Stimulated activated CD8-positive, alpha-beta memory T cell treated with anti-CD3 and anti-CD28 coated beads, Interleukin-12 subunit alpha, Interleukin-12 subunit beta, amount 100 ng/mL, for 24 hours (primary cell): ENCODE measurements around the gene KANSL1.

ENCODE experiments used
- DNase-seq: peaks from one replicate; pipeline ENCODE4 v3.0.0-alpha.2; 2020; ENCODE audit errors: extremely low read depth

Gene KANSL1

DNA sequence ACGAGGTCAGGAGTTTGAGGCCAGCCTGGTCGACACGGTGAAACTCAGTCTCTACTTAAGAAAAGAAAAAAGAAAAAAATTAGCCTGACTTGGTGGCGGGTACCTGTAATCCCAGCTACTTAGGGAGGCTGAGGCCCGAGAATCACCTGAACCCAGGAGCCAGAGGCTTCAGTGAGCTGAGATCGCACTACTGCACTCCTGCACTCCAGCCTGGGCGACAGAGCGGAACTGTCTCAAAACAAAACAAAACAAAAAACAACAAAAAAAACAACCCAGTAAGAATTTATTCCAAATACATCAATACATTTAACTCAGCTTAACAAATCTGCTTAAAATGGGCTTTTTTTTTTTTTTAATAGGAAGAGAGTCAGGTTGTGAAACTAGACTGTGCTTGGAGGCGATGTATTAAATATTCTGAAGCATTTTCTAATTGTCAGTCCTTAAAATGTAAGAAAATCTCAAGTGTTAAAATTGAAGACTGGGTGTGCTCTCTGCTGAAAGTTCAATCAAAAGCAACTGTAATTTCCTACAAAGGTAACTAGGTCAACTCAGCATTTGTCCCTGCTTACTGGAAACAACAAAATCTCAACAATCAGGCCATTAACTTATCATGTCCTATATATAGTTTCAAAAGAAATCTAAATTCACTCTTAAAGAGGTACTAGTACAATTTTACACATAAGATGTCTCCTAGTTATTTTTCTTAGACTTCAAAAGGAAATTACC is 23.2 kb downstream of the KANSL1 start:
- no peak for DNase-seq

DNA sequence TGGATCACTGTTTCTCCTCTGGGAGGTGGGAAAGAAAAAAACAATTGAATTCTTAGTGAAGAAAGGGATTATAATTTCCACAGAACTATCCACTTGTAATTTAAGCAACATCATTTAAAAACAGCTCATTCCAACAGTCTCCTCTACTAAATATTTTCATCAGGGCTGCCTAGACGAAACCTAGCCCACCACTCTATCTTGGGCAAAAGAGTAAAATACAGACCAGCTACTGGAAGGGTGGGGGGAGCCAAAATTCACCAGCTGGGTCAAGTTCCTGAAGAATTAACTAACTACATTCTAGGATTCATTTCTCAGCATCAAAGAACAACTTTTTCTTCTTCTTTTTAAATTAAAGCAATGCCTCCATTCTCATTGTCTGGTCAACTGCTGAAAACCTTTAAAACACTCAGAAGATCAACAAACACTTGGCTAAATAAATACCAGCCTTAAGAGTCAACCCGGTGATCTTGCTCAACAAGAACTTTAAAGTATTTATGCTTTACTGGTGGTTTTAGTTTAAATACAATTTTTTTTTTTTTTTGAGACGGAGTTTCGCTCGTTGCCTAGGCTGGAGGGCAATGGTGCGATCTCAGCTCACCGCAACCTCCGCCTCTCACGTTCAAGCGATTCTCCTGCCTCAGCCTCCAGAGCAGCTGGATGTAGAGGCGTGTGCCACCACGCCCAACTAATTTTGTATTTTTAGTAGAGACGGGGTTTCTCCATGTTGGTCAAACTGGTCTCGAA is 25.2 kb downstream of the KANSL1 start:
- DNase-seq, result no peak

DNA sequence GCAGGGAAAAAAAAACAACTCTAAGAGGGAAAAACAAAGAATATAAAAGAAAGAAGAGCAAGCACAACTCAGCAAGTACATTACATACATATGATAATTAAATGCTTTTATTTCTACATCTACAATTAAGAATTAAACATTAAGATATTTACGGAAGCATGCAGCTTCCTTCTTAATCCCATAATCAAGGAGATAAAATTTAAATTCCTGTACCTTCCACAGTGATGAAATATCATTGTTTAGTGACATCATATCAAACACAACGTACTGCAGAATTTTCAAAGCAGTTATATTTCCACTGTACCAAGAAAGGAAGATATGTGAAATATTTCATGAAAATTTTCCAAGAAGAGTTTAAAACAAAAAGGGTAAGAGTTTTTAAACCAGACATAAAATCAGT is 26.0 kb downstream of the KANSL1 start:
- DNase-seq, result no peak

DNA sequence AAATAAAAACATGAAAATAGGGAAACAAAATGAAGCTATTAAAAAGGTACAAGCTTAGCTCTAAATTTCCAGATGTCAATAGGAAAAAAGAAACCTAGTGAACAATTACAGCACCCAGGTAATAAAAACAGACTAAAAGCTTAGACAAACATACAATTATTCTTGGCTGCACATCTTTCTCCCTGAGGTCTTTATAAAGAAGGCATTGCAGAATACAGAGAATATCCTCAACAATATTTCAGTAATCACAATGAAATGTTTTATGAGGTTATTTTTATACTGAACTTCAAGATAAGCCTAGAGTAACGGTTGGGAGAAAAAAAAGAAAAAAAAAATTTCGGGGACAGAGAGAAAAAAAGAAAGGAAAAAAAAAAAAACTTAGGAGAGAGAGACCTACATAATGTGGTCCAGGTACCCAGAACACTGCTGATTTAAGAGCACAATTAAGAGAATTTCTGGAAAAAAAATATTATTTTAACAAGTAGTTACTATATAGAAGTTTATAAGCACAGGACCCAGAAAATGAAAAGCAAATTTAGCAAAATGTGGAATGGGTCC is 26.5 kb downstream of the KANSL1 start:
- DNase-seq, result no peak

DNA sequence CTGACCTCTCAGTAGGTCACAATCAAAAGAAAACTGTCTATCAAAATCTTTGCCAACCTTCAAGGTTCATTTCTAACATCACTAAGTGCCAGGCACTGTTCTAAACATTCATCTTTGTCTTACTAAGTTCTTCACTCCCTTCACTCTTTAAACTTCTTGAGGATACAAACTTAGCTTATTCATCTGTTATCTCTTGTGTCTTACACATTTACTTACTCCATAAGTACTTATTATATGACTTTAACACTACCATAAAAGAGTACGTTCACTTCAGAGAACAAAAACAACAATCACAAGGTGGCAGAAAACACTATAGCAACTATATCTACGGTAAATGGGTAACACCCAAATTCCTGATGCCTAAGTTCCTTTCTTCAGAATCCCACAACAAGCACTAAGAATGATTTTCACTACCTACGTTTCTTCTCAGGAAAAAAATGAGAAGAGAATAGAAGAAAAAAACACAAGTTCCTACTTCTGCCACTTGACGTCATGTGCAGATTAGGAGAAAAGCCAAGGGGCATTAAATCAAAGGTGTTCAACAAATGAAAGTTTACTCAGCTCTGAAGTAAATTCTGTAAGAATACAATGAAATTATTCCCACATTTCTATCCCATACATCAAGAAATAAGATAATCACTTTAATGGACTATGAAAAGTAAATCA is 29.2 kb downstream of the KANSL1 start:
- no peak for DNase-seq

DNA sequence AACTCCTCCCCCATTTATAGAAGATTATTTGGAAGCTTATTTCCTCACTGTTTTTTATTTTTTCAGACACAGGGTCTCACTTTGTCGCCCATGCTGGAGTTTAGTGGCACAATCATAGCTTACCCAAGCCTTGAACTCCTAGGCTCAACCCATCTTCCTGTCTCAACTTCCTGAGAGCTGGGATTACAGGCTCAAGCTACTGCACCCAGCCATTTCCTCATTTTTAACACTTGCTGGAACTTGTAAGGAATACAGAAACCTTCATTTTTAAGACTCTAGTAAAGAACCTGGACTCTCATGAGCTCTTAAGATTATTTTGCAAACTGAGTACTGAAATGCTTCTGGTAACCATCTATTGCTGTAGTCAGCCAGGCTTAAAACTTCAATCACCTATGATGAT is 29.9 kb downstream of the KANSL1 start:
- DNase-seq, result no peak

DNA sequence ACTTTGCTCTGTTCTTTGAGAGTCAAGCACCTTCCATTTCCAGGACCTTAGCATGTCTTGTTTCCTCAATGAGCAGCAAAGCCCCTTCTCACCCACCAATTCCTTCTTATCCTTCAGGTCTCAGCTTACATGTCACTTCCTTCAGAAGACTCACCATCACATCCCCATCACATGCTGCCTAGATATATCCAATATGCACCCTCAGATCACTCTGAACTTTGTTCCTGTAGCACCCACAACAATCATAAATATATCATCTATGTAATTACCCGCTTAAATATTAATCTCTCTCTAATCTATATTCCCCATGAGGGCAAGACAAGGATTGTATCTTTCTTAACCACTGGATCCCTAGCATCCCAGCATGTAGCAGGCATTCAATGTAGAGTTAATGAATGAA is 30.4 kb downstream of the KANSL1 start:
- no peak for DNase-seq

DNA sequence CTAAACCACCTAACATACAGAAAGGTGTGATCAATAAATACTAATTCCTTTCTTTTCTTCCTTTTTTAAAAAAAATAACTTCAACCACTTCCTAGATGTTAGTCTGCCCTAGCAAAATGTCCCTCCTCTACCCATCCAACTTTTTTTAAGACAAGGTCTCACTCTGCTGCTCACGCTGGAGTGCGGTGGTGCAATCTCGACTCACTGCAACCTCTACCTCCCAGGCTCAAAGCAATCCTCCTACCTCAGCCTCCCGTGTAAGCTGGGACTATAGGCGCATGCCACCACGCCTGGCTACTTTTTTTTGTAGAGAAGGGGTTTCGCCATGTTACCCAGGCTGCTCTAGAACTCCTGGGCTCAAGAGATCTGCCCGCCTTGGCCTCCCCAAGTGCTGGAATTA is 33.1 kb downstream of the KANSL1 start:
- no peak for DNase-seq

DNA sequence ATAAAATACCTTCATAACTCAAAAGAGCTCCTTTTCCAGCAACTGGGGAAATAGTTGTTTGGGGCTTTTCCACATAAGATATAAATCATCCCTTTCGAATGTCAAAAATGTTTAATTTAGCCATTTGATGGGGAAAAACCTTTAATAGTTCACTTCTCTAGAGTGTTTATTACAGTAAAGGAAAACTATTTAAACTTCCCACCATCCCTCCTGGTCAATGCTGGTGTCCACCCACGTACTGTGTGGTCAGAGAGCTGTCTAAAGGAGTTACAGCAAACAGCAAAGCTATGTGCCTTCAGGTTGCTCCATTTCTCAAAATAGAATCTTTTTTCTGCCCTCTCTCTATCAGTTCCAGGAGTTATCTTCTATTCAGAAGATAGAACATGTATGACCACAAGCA is 33.5 kb downstream of the KANSL1 start:
- no peak for DNase-seq

DNA sequence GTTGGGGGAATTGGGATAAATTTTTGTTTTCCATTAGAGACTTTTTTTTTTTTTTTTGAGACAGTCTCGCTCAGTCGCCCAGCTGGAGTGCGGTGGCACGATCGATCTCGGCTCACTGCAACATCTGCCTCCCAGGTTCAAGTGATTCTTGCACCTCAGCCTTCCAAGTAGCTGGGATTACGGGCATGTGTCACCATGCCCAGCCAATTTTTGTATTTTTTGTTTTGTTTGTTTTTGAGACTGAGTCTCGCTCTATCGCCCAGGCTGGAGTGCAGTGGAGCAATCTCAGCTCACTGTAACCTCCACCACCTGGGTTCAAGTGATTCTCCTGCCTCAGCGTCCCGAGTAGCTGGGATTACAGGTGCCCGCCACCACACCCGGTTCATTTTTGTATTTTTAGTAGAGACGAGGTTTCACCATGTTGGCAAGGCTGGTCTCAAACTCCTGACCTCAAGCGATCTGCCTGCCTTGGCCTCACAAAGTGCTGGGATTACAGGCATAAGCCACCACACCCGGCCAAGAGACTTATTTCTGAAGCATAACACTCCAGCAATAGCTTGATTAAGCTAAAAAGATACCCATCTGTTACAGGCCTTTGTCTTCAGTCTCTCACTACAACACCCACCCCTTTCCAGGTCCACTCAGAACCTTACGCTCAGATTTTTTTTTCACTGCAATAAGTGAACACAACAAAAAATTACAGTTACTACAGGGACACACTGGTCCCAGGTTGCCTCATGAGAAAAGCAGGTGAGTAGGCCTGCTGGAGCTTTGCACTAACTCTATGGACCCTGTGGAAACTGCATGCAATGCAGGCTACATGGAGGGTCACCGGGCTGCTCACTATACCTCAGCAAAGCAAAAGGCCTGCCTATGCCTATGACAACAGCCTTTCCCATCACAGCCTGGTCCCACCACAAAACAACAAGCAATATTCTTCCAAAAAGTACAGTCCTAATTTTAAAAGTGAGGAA is 34.6 kb downstream of the KANSL1 start:
- no peak for DNase-seq

DNA sequence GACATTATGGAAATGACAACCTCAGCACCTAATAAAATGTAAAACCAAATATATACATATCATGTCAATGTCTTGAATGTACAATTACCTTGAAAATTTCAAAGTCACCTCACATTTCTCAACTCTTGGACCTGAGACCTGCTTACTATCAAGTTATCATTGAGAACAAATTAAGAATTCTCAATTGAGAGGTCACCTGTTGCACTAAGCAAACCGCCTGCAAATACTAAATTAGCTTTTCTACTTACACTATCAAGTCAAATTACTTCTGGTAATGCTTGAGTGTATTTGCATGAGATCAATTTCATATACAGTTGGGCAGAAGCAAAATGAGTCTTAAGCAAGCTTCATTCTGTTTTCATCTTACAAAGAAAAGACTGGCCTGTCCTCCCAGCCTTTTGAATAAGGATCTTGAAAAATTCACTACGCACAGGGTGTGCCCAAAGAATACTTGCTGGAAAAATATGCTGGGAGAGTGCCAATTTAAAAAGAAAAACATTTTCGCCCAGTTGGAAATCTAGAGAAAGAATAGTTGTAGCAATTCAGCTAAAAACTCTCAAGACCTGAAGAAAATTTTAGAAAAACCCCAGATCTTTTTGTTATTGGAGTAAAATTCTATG is 35.7 kb downstream of the KANSL1 start:
- DNase-seq, result no peak

DNA sequence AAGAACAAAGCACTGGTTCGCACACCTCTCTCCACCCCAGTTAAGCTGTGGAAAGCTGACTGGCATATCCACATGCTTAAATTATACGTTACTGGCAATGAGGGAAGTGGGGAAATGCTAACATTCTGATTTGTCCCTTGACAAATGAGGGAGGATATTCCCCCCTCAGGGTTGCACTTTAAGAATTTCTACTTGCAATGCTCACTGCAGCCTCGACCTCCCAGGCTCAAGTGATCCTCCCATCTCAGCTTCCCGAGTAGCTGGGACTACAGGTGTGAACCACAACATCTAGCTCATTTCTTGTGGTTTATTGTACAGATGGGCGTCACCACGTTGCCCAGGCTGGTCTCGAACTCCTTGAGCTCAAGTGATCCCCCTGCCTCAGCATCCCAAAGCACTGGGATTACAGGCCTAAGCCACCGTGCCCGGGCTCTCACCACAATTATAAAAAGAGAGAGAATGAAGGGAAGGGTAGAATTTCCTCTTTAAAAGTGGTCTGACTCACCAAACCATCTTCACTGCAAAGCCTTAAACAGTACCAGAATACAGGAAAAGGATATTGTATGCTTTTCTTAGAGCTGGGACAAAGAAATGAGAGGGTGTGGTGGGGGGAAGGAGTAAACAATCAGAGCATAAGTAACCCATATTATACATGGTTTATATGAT is 38.9 kb downstream of the KANSL1 start:
- no peak for DNase-seq

DNA sequence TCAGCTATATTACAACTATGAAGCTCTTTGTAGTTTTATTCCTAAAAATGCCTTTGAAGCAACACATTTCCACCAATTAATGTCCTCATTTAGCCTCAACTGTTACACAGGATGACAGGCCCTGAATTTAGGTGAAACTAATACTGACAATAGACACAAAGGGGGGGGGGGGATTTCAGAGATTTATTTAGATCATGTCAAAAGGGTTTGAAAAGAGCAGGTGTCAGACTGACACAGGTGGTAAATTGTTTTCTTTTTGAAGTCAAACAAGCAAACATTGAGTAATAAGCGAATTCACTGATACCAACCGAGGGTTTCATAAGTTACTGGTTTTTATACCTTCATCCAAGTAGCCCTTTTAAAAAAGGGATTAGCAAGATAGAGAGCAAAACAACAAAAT is 40.8 kb downstream of the KANSL1 start:
- DNase-seq, result no peak

DNA sequence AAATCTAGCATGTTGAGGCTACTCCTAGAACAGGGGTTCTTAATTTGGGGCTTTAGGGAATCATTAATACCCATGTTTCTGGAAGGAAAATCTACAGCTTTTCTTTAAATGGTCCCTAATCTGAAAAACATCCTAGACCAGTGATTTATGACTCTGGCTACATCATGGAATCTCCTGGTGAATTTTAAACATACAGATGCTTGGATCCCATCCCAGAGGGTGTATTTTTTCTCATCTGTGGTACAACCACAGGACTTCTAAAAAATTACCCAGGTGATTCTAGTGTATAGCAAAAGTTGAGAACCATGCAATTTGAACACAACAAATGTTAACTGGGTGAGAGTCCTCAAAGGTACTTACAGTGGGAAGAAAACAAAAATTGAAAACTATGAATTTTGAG is 41.5 kb downstream of the KANSL1 start:
- no peak for DNase-seq

DNA sequence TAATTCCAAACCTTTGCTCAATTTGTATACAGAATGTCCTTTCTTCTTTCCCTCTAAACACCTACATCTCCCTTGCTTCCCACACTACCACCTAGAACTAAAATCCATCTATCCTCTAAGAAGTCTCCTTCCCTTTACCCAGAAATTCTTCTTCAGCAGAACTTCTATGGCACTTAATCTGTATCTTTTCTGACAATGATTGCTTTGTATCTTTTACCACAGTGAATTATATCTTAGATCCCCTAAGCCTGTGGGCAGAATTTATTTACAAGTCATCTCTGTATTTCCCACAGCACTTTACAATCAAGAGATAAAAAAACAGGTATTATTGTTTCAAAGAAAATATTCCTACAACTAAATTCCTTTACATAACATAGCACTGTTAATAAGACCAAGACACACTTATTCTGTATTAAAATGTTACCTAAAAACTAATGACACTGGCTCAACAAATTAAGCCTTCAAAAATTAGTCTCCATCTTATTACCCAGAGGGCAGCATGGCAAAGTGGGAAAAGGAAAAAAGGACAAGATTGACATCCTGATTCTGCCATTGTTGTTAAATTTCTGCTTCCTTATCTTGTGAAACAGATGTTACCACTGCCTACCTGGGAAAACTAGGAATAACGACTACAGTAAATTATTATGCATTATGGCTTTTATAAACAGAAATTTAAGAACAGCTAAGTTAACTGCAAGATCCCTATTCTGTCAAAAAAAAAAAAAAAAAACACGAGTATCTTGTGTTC is 42.8 kb downstream of the KANSL1 start:
- no peak for DNase-seq

DNA sequence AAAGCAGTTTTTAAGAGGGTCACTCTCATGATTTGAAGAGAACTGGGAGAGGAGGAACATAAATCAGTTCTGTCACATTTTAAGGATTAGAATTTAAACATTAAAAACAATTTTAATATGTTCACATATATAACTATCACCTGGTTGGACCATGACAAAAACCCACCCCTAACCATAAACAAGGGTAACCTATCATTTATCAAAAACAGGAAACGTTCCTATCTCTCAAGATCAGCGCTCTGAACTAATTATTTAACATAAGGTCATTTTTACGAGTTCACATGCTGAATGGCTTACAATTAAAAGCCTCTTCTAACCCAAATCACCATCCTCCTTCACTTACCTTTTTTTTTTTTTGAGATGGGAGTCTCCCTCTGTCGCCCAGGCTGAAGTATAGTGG is 45.0 kb downstream of the KANSL1 start:
- no peak for DNase-seq

DNA sequence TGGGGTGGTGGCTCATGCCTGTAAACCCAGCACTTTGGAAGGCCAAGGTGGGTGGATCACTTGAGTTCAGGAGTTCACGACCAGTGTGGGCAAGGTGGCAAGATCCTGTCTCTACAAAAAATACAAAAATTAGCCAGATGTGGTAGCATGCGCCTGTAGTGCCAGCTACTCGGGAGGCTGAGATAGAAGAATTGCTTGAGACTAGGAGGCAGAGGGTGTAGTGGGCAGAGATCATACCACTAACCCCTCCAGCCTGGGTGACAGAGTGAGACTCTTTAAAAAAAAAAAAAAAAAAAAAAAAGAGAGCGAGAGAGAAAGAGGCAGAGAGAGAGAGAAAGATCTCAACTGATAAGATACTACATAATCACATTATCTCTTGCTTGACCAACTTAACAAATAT is 45.9 kb downstream of the KANSL1 start:
- DNase-seq, result no peak

DNA sequence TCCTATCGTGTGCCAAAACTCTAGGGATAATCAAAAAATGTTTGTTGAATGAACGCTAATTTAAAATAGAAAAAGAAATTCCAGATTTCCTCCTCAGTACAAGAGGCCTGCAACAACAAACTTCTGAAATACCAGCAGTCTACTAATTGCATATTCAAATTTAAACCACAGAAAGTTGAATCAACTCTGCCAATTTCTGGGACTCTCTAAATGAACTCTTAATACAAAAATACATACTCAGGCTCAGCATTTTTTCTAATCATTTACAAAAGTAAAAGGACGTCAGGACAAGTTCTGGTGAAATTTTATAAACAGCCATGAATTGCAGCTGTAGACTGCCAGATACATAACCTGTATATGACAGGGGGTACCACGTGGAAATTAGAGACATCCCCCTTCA is 49.0 kb downstream of the KANSL1 start:
- no peak for DNase-seq

DNA sequence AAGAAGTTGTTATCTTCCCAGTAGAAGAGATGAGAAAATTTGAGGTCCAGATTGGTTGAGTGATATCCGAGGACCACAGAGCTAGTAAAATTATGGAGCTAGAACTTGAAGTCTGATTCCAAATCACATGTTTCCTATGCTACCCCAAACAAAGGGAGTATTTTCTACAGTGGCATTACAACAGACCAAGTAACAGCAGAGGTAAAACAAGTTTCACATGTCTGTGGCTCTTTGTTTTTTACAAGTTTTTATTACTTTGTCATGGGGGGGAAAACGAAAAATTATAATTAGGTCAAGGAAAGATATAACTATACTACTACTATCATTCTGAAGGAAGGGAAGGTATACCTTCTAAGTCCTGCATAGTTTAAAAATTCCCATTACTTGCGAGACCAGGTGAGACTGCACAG is 49.4 kb downstream of the KANSL1 start:
- DNase-seq, result no peak

DNA sequence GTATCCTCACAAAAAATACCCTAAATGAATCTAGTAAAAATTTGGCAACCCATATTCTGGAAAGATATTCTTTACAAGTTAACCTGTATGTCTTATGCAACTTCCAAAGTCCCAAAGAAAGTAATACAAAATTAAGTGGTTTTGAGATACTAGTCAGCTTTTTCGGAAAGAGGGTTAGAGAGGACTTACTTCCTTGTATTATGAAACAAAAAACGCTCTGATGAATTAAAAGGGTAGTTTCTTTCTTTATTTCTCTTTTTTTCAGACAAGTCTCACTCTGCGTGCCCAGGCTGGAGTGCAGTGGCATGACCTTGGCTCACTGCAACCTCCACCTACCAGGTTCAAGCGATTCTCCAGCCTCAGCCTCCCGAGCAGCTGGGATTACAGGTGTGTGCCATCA is 51.6 kb downstream of the KANSL1 start:
- no peak for DNase-seq
